GM12892 (cell line): Measurements from ENCODE around the gene POLG2.

ENCODE experiments used
- POLR2A ChIP-seq: IDR thresholded peaks from 2 replicates; pipeline ENCODE4 v1.6.1; 2011; ENCODE audit warnings: low read depth, low read length, control low read depth
- POLR2AphosphoS5 ChIP-seq: IDR thresholded peaks from 2 replicates; pipeline ENCODE4 v1.6.1; 2011; ENCODE audit warnings: low read depth, low read length, control low read depth

- TF ChIP-seq POLR2A, result no peak
- TF ChIP-seq POLR2AphosphoS5, result no peak
Measured at GRCh38 chr17:64442541-64442971, 54.3 kb downstream of the POLG2 start.
